ENCODE results near the gene ECE2. TPM values are rescaled to one million over a fixed set of nuclear protein-coding genes. Genes with fewer than 3 reads are reported as not detected.
"Not testable (repeated sequence)": the region's sequence is repeated elsewhere in the genome, so short reads cannot be mapped to it uniquely, and the experiment has no call there.

ECE2 gene
- total RNA-seq, 2 donors from 2014 or later, result not detected

DNA sequence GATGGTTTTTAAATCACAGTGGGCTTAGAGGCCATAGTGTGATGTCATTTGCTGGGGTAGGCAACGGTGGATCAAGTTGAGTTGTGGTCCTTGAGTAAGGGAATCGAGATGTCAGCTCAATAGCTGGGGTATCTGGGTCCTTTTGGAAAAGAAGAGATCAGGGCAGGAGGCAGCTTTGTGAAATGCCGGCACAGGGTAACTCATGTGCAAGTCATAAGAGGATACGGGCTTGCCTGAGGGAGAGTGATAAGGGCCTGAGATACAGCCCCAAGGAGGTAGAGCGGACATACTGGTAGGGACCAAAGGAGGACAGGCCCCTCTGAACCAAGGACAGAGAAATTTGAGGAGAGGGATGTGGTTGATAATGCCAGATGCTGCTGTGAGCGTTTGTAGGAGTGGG, 57.4 kb downstream of the ECE2 start:
- DNase-seq, result no peak
- peaks cover 44% of the 10 kb centered on the region for H3K4me1 Mint-ChIP-seq

DNA sequence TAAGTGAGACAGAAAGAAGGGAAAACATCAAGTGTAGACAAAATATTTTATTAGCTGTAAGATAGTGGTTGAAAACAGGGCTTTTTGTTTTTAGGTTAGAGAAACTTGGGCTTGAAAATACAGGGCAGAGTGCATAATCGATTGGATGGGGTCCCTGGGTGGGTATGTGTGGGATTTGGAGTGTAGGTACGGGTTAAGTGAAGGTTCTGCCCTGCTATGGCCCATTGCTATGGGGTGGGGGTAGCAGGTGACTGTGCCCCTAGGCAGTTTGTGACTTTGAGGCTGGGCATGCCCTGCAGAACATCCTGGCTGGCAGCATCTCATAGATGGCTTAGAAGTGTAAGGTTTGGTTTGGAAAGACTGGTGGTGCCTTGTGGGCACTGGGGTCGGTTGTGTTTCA, 57.9 kb downstream of the ECE2 start:
- peak overlapping the region; percentile 95 for H3K27ac Mint-ChIP-seq
- H3K9me3 ChIP-seq (ENCODE audit: control insufficient read depth, low read length, poor library complexity, severe bottlenecking), result no peaks in the 10 kb centered on the region
- H3K36me3 Mint-ChIP-seq (ENCODE audit: low read depth), result peaks cover 26% of the 10 kb centered on the region
- ATAC-seq (no peak), DNase-seq (no peak)
- H3K27me3 Mint-ChIP-seq, result peaks cover 7% of the 10 kb centered on the region
- peak overlapping the region; percentile 59 for H3K4me3 Mint-ChIP-seq
- H3K4me1 Mint-ChIP-seq, result peaks cover 44% of the 10 kb centered on the region

More for the DNA sequence above, 57.4 kb downstream of the ECE2 start:
- no peaks in the 10 kb centered on the region for H3K9me3 ChIP-seq (ENCODE audit: control insufficient read depth, low read length, poor library complexity, severe bottlenecking)
- peaks cover 29% of the 10 kb centered on the region for H3K36me3 Mint-ChIP-seq (ENCODE audit: low read depth)
- no peak for ATAC-seq
- H3K27ac Mint-ChIP-seq, result peak overlapping the region; percentile 95
- peaks cover 7% of the 10 kb centered on the region for H3K27me3 Mint-ChIP-seq
- H3K4me3 Mint-ChIP-seq, result peak overlapping the region; percentile 59

DNA sequence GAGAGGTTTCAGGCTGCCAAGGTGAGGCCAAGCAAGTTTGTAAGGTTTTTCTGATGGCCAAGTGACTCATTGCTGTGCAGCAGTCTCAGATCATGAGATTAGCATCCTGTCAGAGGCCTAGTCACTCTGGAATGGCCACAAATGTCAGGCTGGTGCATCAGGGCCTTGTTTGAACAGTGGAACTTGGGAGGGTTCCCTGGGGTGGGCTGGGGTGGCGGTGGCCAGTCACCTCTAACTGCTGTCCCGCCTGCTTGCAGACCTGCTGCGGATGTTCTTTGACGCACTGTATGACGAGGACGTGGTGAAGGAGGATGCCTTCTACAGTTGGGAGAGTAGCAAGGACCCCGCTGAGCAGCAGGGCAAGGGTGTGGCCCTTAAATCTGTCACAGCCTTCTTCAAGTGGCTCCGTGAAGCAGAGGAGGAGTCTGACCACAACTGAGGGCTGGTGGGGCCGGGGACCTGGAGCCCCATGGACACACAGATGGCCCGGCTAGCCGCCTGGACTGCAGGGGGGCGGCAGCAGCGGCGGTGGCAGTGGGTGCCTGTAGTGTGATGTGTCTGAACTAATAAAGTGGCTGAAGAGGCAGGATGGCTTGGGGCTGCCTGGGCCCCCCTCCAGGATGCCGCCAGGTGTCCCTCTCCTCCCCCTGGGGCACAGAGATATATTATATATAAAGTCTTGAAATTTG, 58.8 kb downstream of the ECE2 start:
- DNase-seq (peak in 1 of 3 donors; percentile 22), ATAC-seq (peak; percentile 33)
- H3K27ac Mint-ChIP-seq, result peak overlapping the region; percentile 95
- H3K4me1 Mint-ChIP-seq, result peaks cover 46% of the 10 kb centered on the region
- peak overlapping the region; percentile 77 for H3K4me3 Mint-ChIP-seq
- H3K27me3 Mint-ChIP-seq, result peaks cover 7% of the 10 kb centered on the region
- H3K9me3 ChIP-seq (ENCODE audit: control insufficient read depth, low read length, poor library complexity, severe bottlenecking), result no peaks in the 10 kb centered on the region
- H3K36me3 Mint-ChIP-seq (ENCODE audit: low read depth), result peaks cover 20% of the 10 kb centered on the region

DNA sequence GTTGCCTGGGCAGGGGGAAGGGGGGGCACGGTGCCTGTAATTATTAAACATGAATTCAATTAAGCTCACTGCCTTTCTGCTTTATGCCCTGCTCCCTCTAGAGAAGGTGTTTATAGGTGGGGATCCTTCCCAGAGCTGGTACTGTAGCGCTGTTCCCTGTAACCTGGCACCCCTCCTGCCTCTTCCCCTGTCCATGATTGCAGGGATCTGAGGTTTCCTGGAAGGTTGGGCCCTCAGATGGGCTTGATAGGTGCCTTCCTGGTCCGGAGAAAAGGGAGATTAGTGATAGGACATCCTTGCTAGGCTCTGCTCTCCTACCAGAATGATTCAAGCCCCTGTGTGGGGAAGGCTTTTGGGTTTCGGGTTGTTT, 59.5 kb downstream of the ECE2 start:
- Mint-ChIP-seq H3K27me3 (peaks cover 7% of the 10 kb centered on the region), H3K4me3 (peak overlapping the region; percentile 93), H3K4me1 (peaks cover 45% of the 10 kb centered on the region), H3K36me3 (ENCODE audit: low read depth) (peaks cover 19% of the 10 kb centered on the region), H3K27ac (peak overlapping the region; percentile 95)
- no peaks in the 10 kb centered on the region for H3K9me3 ChIP-seq (ENCODE audit: control insufficient read depth, low read length, poor library complexity, severe bottlenecking)
- ATAC-seq (peak; percentile 5), DNase-seq (no peak)

DNA sequence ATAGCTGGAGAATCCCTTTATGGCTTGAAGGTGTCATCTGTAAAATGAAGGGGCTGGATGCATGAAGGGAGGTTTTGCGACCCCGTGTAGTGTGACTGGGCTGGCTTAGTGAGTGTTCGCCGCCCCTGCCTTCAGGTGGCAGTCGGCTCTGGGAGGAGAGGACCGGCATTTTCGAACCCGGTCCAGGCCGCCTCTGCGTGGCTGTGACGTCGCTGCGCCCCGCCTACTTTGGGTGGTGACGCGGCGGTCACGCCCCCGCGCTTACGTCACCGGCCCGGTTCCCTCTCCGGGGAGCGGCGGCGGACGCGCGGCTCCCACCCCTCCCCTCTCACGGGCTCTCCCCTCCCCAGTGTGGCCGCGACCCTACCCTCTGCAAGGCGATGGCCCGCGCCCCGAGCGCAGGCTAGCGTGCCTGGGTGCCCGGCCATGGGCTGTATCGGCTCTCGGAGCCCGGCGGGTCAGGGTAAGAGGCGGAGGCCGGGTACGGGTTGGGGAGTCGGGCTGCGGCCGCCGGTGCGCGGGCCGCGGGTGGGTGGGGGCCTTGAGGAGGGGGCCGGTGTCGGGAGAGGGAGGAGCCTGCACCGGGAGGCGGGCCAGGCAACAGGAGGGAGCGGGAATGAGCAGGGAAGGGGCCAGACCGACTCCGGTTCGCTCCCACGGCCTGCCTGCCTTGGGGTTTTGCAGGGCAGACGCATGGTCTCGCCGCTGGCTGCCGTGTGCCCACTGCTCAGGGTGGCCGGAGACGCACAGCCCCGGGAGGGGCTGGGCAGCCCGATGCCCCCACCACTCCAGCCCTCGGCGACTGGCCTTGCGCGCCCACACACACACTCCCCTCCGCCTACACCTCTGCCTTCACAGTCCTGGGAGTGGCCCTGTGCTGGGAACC, 60.1 kb downstream of the ECE2 start:
- Mint-ChIP-seq H3K27ac (peak overlapping the region; percentile 95), H3K27me3 (peaks cover 7% of the 10 kb centered on the region), H3K36me3 (ENCODE audit: low read depth) (peaks cover 19% of the 10 kb centered on the region), H3K4me1 (peaks cover 51% of the 10 kb centered on the region), H3K4me3 (peak overlapping the region; percentile 93)
- DNase-seq (peak; percentile 82 to 89 (median 84)), ATAC-seq (peak; percentile 80)
- H3K9me3 ChIP-seq (ENCODE audit: control insufficient read depth, low read length, poor library complexity, severe bottlenecking), result no peaks in the 10 kb centered on the region

DNA sequence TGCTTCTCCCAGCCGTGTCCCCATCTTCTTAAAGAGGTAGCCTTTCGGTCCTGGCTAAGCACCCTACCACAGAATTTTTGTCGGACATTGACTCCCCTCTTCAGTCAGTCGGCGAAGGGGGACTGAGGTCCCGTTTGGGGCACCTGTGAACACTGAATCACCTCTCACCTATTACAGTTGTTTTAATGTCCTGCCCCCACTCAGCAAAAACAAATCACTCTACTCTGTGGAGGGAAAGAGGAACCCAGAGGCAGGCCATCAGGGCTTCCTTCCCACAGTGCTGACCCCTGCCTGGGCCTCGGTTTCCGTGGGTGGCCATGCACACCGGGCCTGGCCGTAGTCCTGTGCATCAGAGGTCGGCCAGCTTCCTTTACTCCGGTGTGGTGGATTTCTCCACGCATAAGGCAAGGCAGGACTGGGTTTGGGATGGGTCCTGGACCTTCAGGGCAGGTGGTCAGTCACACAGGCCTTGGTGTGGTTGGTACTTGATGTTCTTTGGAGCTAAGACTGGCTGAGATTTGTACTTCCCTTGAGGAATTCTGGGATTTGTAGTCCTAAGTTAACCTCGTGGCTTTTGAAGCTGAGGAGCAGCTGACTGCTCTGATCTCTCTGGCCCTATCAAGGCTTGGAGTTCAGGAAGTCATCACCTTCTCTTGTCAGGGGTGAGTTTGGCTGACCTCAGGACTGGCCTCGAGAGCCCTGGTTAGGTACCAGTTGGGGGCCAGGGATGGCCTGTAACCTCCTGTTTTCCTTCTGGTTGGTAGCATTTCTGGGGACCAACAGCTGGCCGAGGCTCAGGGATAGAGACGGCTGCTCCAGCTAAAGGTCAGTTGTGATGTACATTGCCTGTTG, 61.0 kb downstream of the ECE2 start:
- Mint-ChIP-seq H3K4me1 (peaks cover 54% of the 10 kb centered on the region), H3K27ac (peak overlapping the region; percentile 95), H3K4me3 (peak overlapping the region; percentile 93), H3K27me3 (peaks cover 7% of the 10 kb centered on the region), H3K36me3 (ENCODE audit: low read depth) (peaks cover 19% of the 10 kb centered on the region)
- ATAC-seq (no peak), DNase-seq (no peak)
- H3K9me3 ChIP-seq (ENCODE audit: control insufficient read depth, low read length, poor library complexity, severe bottlenecking), result no peaks in the 10 kb centered on the region

DNA sequence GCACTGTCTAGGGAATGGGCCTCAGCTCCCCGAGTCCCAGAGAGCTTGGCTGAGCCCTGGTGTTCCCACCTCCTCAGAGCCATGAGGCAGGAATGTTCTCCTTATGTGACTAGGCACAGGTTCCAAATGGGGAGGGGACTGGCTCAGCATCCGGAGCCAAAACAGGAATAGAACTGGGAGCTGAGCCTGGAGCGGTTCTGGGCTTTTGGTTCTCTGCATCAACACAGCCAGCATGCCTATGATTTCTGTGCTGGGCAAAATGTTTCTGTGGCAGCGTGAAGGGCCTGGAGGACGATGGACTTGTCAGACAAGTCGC, 61.5 kb downstream of the ECE2 start, which contains the start of gene FAM131A:
Gene FAM131A, plus strand, starts transcription at position 202 of the 316 bp plus-strand sequence. Its CDS starts 31 bp downstream, at position 233.
- peaks cover 7% of the 10 kb centered on the region for H3K27me3 Mint-ChIP-seq
- H3K4me1 Mint-ChIP-seq, result peaks cover 52% of the 10 kb centered on the region
- ATAC-seq, result no peak
- H3K36me3 Mint-ChIP-seq (ENCODE audit: low read depth), result peaks cover 19% of the 10 kb centered on the region
- H3K4me3 Mint-ChIP-seq, result peak within 1 kb of the TSS; percentile 93
- H3K9me3 ChIP-seq (ENCODE audit: control insufficient read depth, low read length, poor library complexity, severe bottlenecking), result no peaks in the 10 kb centered on the region
- no peak for DNase-seq
- H3K27ac Mint-ChIP-seq, result peak within 1 kb of the TSS; percentile 95

DNA sequence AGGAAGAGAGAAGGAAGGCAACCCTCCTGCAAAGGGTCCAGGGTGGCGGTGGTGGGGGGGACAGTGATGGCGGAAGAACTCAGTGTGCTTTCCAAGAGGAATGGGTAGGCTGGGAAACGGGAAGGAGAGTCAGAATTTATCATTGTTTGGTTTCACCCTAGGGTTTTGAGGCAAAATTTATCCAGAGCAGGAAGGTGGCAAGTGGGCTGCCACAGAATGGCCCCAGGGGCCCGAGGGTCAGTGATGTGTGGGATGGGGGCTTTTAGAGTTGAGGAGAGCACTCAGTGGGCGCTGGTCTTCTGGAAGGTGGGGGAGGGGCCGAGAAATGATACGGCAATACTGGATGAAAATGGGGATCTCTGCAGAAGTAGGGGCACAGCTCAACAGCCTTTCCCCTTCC, 62.2 kb downstream of the ECE2 start:
- peaks cover 45% of the 10 kb centered on the region for H3K4me1 Mint-ChIP-seq
- peak overlapping the region; percentile 93 for H3K4me3 Mint-ChIP-seq

DNA sequence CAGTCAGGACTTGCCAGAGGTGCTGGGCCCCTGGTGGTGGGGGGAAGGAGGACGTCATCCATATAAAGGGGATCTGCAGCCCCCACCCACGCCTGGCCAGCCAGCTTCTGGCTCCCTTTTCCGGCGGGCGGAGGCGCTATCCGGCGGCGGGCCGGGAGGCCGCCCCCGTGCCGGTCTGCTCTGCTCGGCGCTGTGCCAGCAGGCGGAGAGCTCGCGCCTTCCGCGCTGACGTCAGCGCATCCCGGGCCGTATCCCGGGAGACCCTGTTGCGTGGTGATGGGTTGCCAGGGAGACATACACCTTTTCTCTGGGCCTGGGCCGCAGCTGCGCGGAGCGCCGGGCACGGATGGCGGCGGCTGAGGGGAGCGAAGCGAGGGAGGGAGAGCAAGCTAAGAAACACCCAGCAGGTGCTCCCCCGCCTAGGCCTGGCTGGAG, 62.7 kb downstream of the ECE2 start:
- Mint-ChIP-seq H3K36me3 (ENCODE audit: low read depth) (peaks cover 8% of the 10 kb centered on the region), H3K4me1 (peaks cover 40% of the 10 kb centered on the region), H3K27ac (peak overlapping the region; percentile 95), H3K27me3 (peaks cover 7% of the 10 kb centered on the region), H3K4me3 (peak overlapping the region; percentile 93)
- ATAC-seq (no peak), DNase-seq (peak in 1 of 3 donors; percentile 18)
- H3K9me3 ChIP-seq (ENCODE audit: control insufficient read depth, low read length, poor library complexity, severe bottlenecking), result no peaks in the 10 kb centered on the region

More for the DNA sequence above, 62.2 kb downstream of the ECE2 start:
- no peaks in the 10 kb centered on the region for H3K9me3 ChIP-seq (ENCODE audit: control insufficient read depth, low read length, poor library complexity, severe bottlenecking)
- peaks cover 13% of the 10 kb centered on the region for H3K36me3 Mint-ChIP-seq (ENCODE audit: low read depth)
- H3K27me3 Mint-ChIP-seq, result peaks cover 7% of the 10 kb centered on the region
- DNase-seq (no peak), ATAC-seq (no peak)
- H3K27ac Mint-ChIP-seq, result peak overlapping the region; percentile 95

DNA sequence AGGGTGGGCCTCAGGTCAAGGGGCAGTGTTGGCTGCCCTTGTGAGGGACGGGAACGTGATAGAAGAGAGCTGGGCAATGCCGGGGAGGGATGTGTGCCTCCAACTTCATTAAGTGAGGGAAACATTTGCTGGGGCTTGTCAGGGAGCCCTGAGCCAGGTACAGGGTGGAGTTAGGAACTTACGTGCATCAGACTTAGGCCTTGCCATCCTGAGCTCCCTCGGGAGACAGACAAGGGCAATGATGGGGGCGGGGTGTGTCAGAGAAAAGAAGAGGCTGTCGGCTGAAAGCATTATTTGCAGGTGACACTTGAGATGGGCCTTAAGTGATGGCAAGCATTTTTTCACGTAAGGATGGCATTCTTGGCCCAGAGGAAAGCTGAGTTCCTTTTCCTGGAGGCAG, 63.2 kb downstream of the ECE2 start:
- H3K27ac Mint-ChIP-seq, result no peak overlapping the region
- DNase-seq (no peak), ATAC-seq (no peak)
- H3K36me3 Mint-ChIP-seq (ENCODE audit: low read depth), result peaks cover 4% of the 10 kb centered on the region
- peak overlapping the region; percentile 57 for H3K4me3 Mint-ChIP-seq
- H3K27me3 Mint-ChIP-seq, result peaks cover 7% of the 10 kb centered on the region
- peaks cover 35% of the 10 kb centered on the region for H3K4me1 Mint-ChIP-seq
- no peaks in the 10 kb centered on the region for H3K9me3 ChIP-seq (ENCODE audit: control insufficient read depth, low read length, poor library complexity, severe bottlenecking)

DNA sequence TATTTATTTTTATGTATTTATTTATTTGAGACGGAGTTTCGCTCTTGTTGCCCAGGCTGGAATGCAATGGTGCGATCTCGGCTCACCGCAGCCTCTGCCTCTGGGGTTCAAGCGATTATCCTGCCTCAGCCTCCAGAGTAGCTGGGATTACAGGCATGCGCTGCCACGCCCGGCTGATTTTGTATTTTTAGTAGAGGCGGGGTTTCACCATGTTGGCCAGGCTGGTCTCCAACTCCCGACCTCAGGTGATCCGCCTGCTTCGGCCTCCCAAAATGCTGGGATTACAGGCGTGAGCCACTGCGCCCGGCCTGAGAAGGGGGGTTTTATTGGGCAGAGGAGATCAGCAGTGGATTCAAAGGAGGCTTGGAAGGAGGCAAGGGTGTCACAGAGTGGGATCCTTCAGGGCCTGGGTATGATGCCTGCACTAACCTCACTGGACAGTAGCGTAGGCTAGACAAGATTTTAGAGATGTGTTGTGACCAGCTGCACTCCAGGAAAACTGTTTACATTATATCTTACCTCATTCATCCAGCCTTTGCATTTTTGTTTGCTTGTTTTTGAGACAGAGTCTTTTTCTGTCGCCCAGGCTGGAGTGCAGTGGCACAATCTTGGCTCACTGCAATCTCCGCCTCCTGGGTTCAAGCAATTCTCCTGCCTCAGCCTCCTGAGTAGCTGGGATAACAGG, 63.8 kb downstream of the ECE2 start:
- H3K4me1 Mint-ChIP-seq, result peaks cover 31% of the 10 kb centered on the region
- H3K27me3 Mint-ChIP-seq; H3K4me3 Mint-ChIP-seq; H3K36me3 Mint-ChIP-seq (ENCODE audit: low read depth); DNase-seq; H3K27ac Mint-ChIP-seq; ATAC-seq; H3K9me3 ChIP-seq (ENCODE audit: control insufficient read depth, low read length, poor library complexity, severe bottlenecking): not testable (repeated sequence)

DNA sequence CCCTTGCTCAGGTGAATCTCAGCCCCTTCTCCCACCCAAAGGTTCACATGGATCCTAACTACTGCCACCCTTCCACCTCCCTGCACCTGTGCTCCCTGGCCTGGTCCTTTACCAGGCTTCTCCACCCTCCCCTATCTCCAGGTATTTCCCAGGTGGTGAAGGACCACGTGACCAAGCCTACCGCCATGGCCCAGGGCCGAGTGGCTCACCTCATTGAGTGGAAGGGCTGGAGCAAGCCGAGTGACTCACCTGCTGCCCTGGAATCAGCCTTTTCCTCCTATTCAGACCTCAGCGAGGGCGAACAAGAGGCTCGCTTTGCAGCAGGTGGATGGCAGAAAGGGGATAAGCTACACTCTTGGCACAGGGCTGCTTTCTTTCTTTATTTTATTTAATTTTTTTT, 66.1 kb downstream of the ECE2 start:
- no peak for ATAC-seq
- H3K4me1 Mint-ChIP-seq, result peaks cover 27% of the 10 kb centered on the region
- H3K27me3 Mint-ChIP-seq, result peaks cover 7% of the 10 kb centered on the region
- DNase-seq, result no peak
- no peak overlapping the region for H3K4me3 Mint-ChIP-seq
- no peak overlapping the region for H3K27ac Mint-ChIP-seq
- peaks cover 4% of the 10 kb centered on the region for H3K36me3 Mint-ChIP-seq (ENCODE audit: low read depth)
- H3K9me3 ChIP-seq (ENCODE audit: control insufficient read depth, low read length, poor library complexity, severe bottlenecking), result no peaks in the 10 kb centered on the region

Data from T-helper 17 cell (primary cell).